DND-41 (cell line): Measurements from ENCODE around the gene MVD.

Experiments
- ATAC-seq: fragments of 200-7000 bp; cut with Tn5 transposase; 3 replicates; pipeline ENCODE4 v1.9.1; 2021; ENCODE audit warnings: low read depth; ENCODE audit not compliant: insufficient read depth
- DNase-seq: peaks from one replicate; pipeline ENCODE4 v3.0.0-alpha.2; 2020
- H2AFZ ChIP-seq: 2 replicates; pipeline ENCODE4 v1.6.0; 2012; ENCODE audit warnings: low read depth, low read length
- H3K27ac ChIP-seq: 2 replicates; pipeline ENCODE4 v1.5.1; 2012; ENCODE audit warnings: low read length, inconsistent platforms
- H3K27me3 ChIP-seq: fragments of 200-600 bp; sonication (generic); 2 replicates; pipeline ENCODE4 v1.6.0; 2012; ENCODE audit warnings: low read length, mild to moderate bottlenecking, inconsistent platforms; ENCODE audit not compliant: insufficient read depth, poor library complexity
- H3K36me3 ChIP-seq: 2 replicates; pipeline ENCODE4 v1.5.1; 2012; ENCODE audit warnings: low read length, inconsistent platforms; ENCODE audit not compliant: insufficient read depth
- H3K4me1 ChIP-seq: 2 replicates; pipeline ENCODE4 v1.5.1; 2012; ENCODE audit warnings: mild to moderate bottlenecking, low read length; ENCODE audit not compliant: insufficient read depth
- H3K4me2 ChIP-seq: 2 replicates; pipeline ENCODE4 v1.6.0; 2012; ENCODE audit warnings: mild to moderate bottlenecking, moderate library complexity, low read length, inconsistent platforms; ENCODE audit not compliant: insufficient read depth
- H3K4me3 ChIP-seq, 2 experiments: fragments of 200-600 bp in 1 of 2; shearing (Covaris generic) in 1 of 2; 2 replicates each; pipeline ENCODE4 v1.5.1; 2012 to 2016; ENCODE audit warnings: inconsistent platforms in 2 of 2, low read length in 2 of 2, mild to moderate bottlenecking in 2 of 2, low read depth in 1 of 2, moderate library complexity in 1 of 2
- H3K79me2 ChIP-seq: 2 replicates; pipeline ENCODE4 v1.6.0; 2012; ENCODE audit warnings: low read length, inconsistent platforms; ENCODE audit not compliant: insufficient read depth
- H3K9ac ChIP-seq: 2 replicates; pipeline ENCODE4 v1.6.0; 2012; ENCODE audit warnings: low read depth, mild to moderate bottlenecking, inconsistent platforms, low read length, moderate library complexity
- H3K9me3 ChIP-seq: 2 replicates; pipeline ENCODE4 v1.5.1; 2012; ENCODE audit warnings: low read length, moderate library complexity, mild to moderate bottlenecking, inconsistent platforms; ENCODE audit not compliant: insufficient read depth, severe bottlenecking
- H4K20me1 ChIP-seq: 2 replicates; pipeline ENCODE4 v1.6.0; 2012; ENCODE audit warnings: low read length; ENCODE audit not compliant: insufficient read depth
- CTCF ChIP-seq: IDR thresholded peaks from 2 replicates; pipeline ENCODE4 v1.5.1; 2012; ENCODE audit warnings: borderline replicate concordance, low read length, moderate library complexity, mild to moderate bottlenecking; ENCODE audit not compliant: poor library complexity, severe bottlenecking; ENCODE audit errors: extremely low read depth
- EZH2 ChIP-seq: IDR thresholded peaks from 3 replicates; pipeline ENCODE4 v1.6.1; 2012; ENCODE audit warnings: borderline replicate concordance, low read depth, mild to moderate bottlenecking, moderate library complexity, low read length, inconsistent platforms; ENCODE audit not compliant: severe bottlenecking

MVD gene

GRCh38 chr16:88662843-88663606 is at the start of gene MVD:
MVD (minus strand) TSS chr16:88663091; CDS start chr16:88663080, 11 bp downstream.
- Histone ChIP-seq H2AFZ (peak within 1 kb of the TSS; percentile 81), H3K36me3 (peaks cover 15% of the 10 kb centered on the region), H3K79me2 (peaks cover 52% of the 10 kb centered on the region), H3K9ac (peak within 1 kb of the TSS; percentile 78), H3K27me3 (no peaks in the 10 kb centered on the region), H3K27ac (peak within 1 kb of the TSS; percentile 83), H4K20me1 (peaks cover 15% of the 10 kb centered on the region), H3K4me1 (peaks cover 23% of the 10 kb centered on the region), H3K4me3 (peak within 1 kb of the TSS; percentile 76 to 82), H3K4me2 (peak within 1 kb of the TSS; percentile 89), H3K9me3 (no peaks in the 10 kb centered on the region)
- ATAC-seq (peak; percentile 98), DNase-seq (peak; percentile 96)
- TF ChIP-seq EZH2 (no peak), CTCF (peak; percentile 28)

GRCh38 chr16:88712362-88712979 is 49.6 kb upstream of the MVD start:
- Histone ChIP-seq H3K4me2 (no peak overlapping the region), H3K9ac (no peak overlapping the region), H3K27ac (no peak overlapping the region), H3K4me1 (peaks cover 14% of the 10 kb centered on the region), H3K36me3 (peaks cover 52% of the 10 kb centered on the region), H3K9me3 (no peaks in the 10 kb centered on the region), H4K20me1 (peaks cover 55% of the 10 kb centered on the region), H3K4me3 (no peak overlapping the region), H3K79me2 (peaks cover 36% of the 10 kb centered on the region), H3K27me3 (no peaks in the 10 kb centered on the region), H2AFZ (no peak overlapping the region)
- ATAC-seq (no peak), DNase-seq (no peak)
- TF ChIP-seq EZH2: no peak

GRCh38 chr16:88711750-88712340 is 49.0 kb upstream of the MVD start:
- peaks cover 42% of the 10 kb centered on the region for H3K79me2 ChIP-seq
- DNase-seq (no peak), ATAC-seq (no peak)
- H3K27ac ChIP-seq: no peak overlapping the region
- H3K27me3 ChIP-seq: no peaks in the 10 kb centered on the region
- H4K20me1 ChIP-seq: peaks cover 55% of the 10 kb centered on the region
- no peak overlapping the region for H2AFZ ChIP-seq
- no peak overlapping the region for H3K4me2 ChIP-seq
- peaks cover 20% of the 10 kb centered on the region for H3K4me1 ChIP-seq
- peaks cover 46% of the 10 kb centered on the region for H3K36me3 ChIP-seq
- no peak overlapping the region for H3K4me3 ChIP-seq
- no peak overlapping the region for H3K9ac ChIP-seq
- no peaks in the 10 kb centered on the region for H3K9me3 ChIP-seq
- TF ChIP-seq CTCF (no peak), EZH2 (no peak)

GRCh38 chr16:88710556-88710955 is 47.7 kb upstream of the MVD start:
- Histone ChIP-seq H3K27ac (no peak overlapping the region), H3K9ac (no peak overlapping the region), H3K4me3 (no peak overlapping the region), H3K36me3 (peaks cover 33% of the 10 kb centered on the region), H2AFZ (no peak overlapping the region), H3K4me2 (no peak overlapping the region), H3K4me1 (peaks cover 26% of the 10 kb centered on the region), H4K20me1 (peaks cover 48% of the 10 kb centered on the region), H3K79me2 (peaks cover 53% of the 10 kb centered on the region), H3K9me3 (no peaks in the 10 kb centered on the region), H3K27me3 (no peaks in the 10 kb centered on the region)
- ATAC-seq (no peak), DNase-seq (no peak)
- TF ChIP-seq EZH2 (no peak), CTCF (no peak)
